Mesenchymal stem cell (in vitro differentiated cells and primary cell): ENCODE measurements around the gene IGF1R. TPM values are rescaled to one million over a fixed set of nuclear protein-coding genes. Genes with fewer than 3 reads are reported as not detected.

ENCODE experiments used
- DNase-seq: peaks from one replicate; pipeline ENCODE4 v3.0.0-alpha.2; 2013
- H2AFZ ChIP-seq: one replicate; pipeline ENCODE4 v1.6.1; 2013; ENCODE audit warnings: low read depth, mild to moderate bottlenecking, control low read depth, inconsistent platforms, low read length, moderate library complexity
- H2AK5ac ChIP-seq: 2 replicates; pipeline ENCODE4 v1.6.1; 2013; ENCODE audit warnings: low read length, moderate library complexity, mild to moderate bottlenecking, inconsistent platforms; ENCODE audit not compliant: severe bottlenecking
- H2BK120ac ChIP-seq: one replicate; pipeline ENCODE4 v1.6.1; 2013; ENCODE audit warnings: low read depth, mild to moderate bottlenecking, inconsistent platforms, low read length, moderate library complexity
- H2BK12ac ChIP-seq, 2 experiments: one replicate each; pipeline ENCODE4 v1.6.1; 2013; ENCODE audit warnings: inconsistent platforms in 2 of 2, low read length in 2 of 2, mild to moderate bottlenecking in 2 of 2, moderate library complexity in 2 of 2, control low read depth in 1 of 2
- H2BK15ac ChIP-seq: one replicate; pipeline ENCODE4 v1.6.1; 2013; ENCODE audit warnings: mild to moderate bottlenecking, low read depth, inconsistent platforms; ENCODE audit not compliant: poor library complexity, severe bottlenecking
- H2BK5ac ChIP-seq: 2 replicates; pipeline ENCODE4 v1.6.1; 2013; ENCODE audit warnings: low read depth, mild to moderate bottlenecking, low read length, control low read depth, inconsistent platforms; ENCODE audit not compliant: poor library complexity, severe bottlenecking
- H3K14ac ChIP-seq, 2 experiments: one replicate each; pipeline ENCODE4 v1.6.1; 2013; ENCODE audit warnings: inconsistent platforms in 2 of 2, low read length in 2 of 2, control low read depth in 1 of 2, mild to moderate bottlenecking in 1 of 2, moderate library complexity in 1 of 2
- H3K18ac ChIP-seq, 2 experiments: one replicate each; pipeline ENCODE4 v1.6.1; 2013; ENCODE audit warnings: inconsistent platforms in 2 of 2, low read length in 2 of 2, control low read depth in 1 of 2, low read depth in 1 of 2, mild to moderate bottlenecking in 1 of 2
- H3K23ac ChIP-seq, 2 experiments: one replicate each; pipeline ENCODE4 v1.6.1; 2013; ENCODE audit warnings: inconsistent platforms in 2 of 2, low read length in 2 of 2, mild to moderate bottlenecking in 2 of 2, moderate library complexity in 2 of 2, control low read depth in 1 of 2
- H3K27ac ChIP-seq: 2 replicates; pipeline ENCODE4 v1.5.1; 2013; ENCODE audit warnings: mild to moderate bottlenecking, moderate library complexity, low read length, control low read depth, inconsistent platforms; ENCODE audit not compliant: poor library complexity, severe bottlenecking
- H3K27me3 ChIP-seq, 2 experiments: 2 replicates each; pipeline versions ENCODE4 v1.6.1 to v1.7.0; 2013; ENCODE audit warnings: low read length in 2 of 2, mild to moderate bottlenecking in 2 of 2, moderate library complexity in 2 of 2, control low read depth in 1 of 2, inconsistent platforms in 1 of 2; ENCODE audit not compliant: control insufficient read depth in 1 of 2, insufficient read depth in 1 of 2
- H3K36me3 ChIP-seq, 2 experiments: 2 replicates each; pipeline versions ENCODE4 v1.6.1 to v1.7.0; 2013; ENCODE audit warnings: low read length in 2 of 2, control low read depth in 1 of 2, inconsistent platforms in 1 of 2, low read depth in 1 of 2, mild to moderate bottlenecking in 1 of 2; ENCODE audit not compliant: insufficient read depth in 2 of 2, control insufficient read depth in 1 of 2
- H3K4ac ChIP-seq, 2 experiments: one replicate each; pipeline ENCODE4 v1.6.1; 2013; ENCODE audit warnings: inconsistent platforms in 2 of 2, low read length in 2 of 2, mild to moderate bottlenecking in 2 of 2, moderate library complexity in 2 of 2, control low read depth in 1 of 2, low read depth in 1 of 2
- H3K4me1 ChIP-seq: 2 replicates; pipeline ENCODE4 v1.6.1; 2013; ENCODE audit warnings: low read depth, low read length, control low read depth; ENCODE audit not compliant: control insufficient read depth, insufficient read depth
- H3K4me2 ChIP-seq: 2 replicates; pipeline ENCODE4 v1.6.1; 2013; ENCODE audit warnings: low read length, mild to moderate bottlenecking, inconsistent platforms; ENCODE audit not compliant: poor library complexity, severe bottlenecking
- H3K4me3 ChIP-seq, 2 experiments: 2 replicates each; pipeline versions ENCODE4 v1.5.1 to v1.7.0; 2013; ENCODE audit warnings: low read length in 2 of 2, mild to moderate bottlenecking in 2 of 2, control low read depth in 1 of 2, low read depth in 1 of 2; ENCODE audit not compliant: insufficient read depth in 1 of 2
- H3K79me1 ChIP-seq: replicated peaks from 2 replicates; pipeline ENCODE4 v1.6.1; 2013; ENCODE audit warnings: mild to moderate bottlenecking, control low read depth, low read length, inconsistent platforms; ENCODE audit not compliant: poor library complexity, severe bottlenecking
- H3K9ac ChIP-seq: 2 replicates; pipeline ENCODE4 v1.7.0; 2013; ENCODE audit warnings: mild to moderate bottlenecking, low read length, moderate library complexity
- H3K9me3 ChIP-seq: 2 replicates; pipeline ENCODE4 v1.7.0; 2013; ENCODE audit warnings: mild to moderate bottlenecking, low read length; ENCODE audit not compliant: control insufficient read depth
- H4K8ac ChIP-seq: one replicate; pipeline ENCODE4 v1.6.1; 2013; ENCODE audit warnings: inconsistent platforms, mild to moderate bottlenecking, low read length, moderate library complexity
- H4K91ac ChIP-seq: one replicate; pipeline ENCODE4 v1.6.1; 2013; ENCODE audit warnings: mild to moderate bottlenecking, low read length, inconsistent platforms
- WGBS: methylation state at CpG from one replicate; pipeline ENCODE4 v1.1.7; 2013; ENCODE audit warnings: mixed read lengths; 5-methylcytosine and 5-hydroxymethylcytosine counted together
- small RNA-seq: library from polyadenylated mRNA; stranded (forward); fragments of <200 nt; extraction: miRNeasy Mini kit (QIAGEN cat#:217004); gene quantifications from one replicate; pipeline ENCODE3, GENCODE V24; 2013; ENCODE audit warnings: low read depth

The IGF1R gene

GRCh38 chr15:99009741-99010330, 361.5 kb downstream of the IGF1R start:
- Histone ChIP-seq H2AK5ac (no peak overlapping the region), H3K79me1 (no peaks in the 10 kb centered on the region), H2BK12ac (no peak overlapping the region), H4K8ac (no peak overlapping the region), H3K4ac (no peak overlapping the region), H3K9me3 (no peaks in the 10 kb centered on the region), H3K9ac (no peak overlapping the region), H2AFZ (no peak overlapping the region), H3K23ac (no peak overlapping the region), H3K4me2 (no peak overlapping the region), H3K18ac (no peak overlapping the region), H2BK120ac (no peak overlapping the region), H3K4me3 (no peak overlapping the region), H3K36me3 (no peaks in the 10 kb centered on the region), H3K4me1 (peaks cover 2% of the 10 kb centered on the region), H4K91ac (no peak overlapping the region), H3K27ac (no peak overlapping the region), H3K27me3 (peaks cover 8 to 24% of the 10 kb centered on the region in 2 experiments), H2BK5ac (no peak overlapping the region), H2BK15ac (no peak overlapping the region), H3K14ac (no peak overlapping the region)
- peak; percentile 83 for DNase-seq
- 7% methylated on average over 8 of the region's 8 CpGs for WGBS

GRCh38 chr15:99010768-99011167, 362.4 kb downstream of the IGF1R start:
- H3K14ac ChIP-seq, result no peak overlapping the region
- no peak overlapping the region for H3K18ac ChIP-seq
- H3K4me2 ChIP-seq, result no peak overlapping the region
- H3K36me3 ChIP-seq, result no peaks in the 10 kb centered on the region
- DNase-seq, result peak; percentile 7
- WGBS, result 50% methylated on average over 2 of the region's 2 CpGs
- H3K4me1 ChIP-seq, result peaks cover 8% of the 10 kb centered on the region
- no peak overlapping the region for H2BK15ac ChIP-seq
- H3K27ac ChIP-seq, result no peak overlapping the region
- H3K27me3 ChIP-seq, result peaks cover 12 to 19% of the 10 kb centered on the region in 2 experiments
- no peak overlapping the region for H3K4me3 ChIP-seq
- no peak overlapping the region for H4K91ac ChIP-seq
- no peak overlapping the region for H3K4ac ChIP-seq
- no peak overlapping the region for H2BK12ac ChIP-seq
- no peaks in the 10 kb centered on the region for H3K9me3 ChIP-seq
- H2AFZ ChIP-seq, result no peak overlapping the region
- H3K79me1 ChIP-seq, result no peaks in the 10 kb centered on the region
- no peak overlapping the region for H3K23ac ChIP-seq
- no peak overlapping the region for H2BK5ac ChIP-seq
- H4K8ac ChIP-seq, result no peak overlapping the region
- no peak overlapping the region for H3K9ac ChIP-seq
- H2AK5ac ChIP-seq, result no peak overlapping the region
- H2BK120ac ChIP-seq, result no peak overlapping the region

Small RNAs within 50 kb of the gene (small RNA-seq; reads per million reads assigned to genes)
- not detected for gene MIR4714
